IMR-90 (cell line): ENCODE results near the gene C2CD4D. TPM values are rescaled to one million over a fixed set of nuclear protein-coding genes. Genes with fewer than 3 reads are reported as not detected.

ENCODE experiments used
- ATAC-seq: fragments of 200-7000 bp; cut with Tn5 transposase; 2 replicates; pipeline ENCODE4 v1.9.1; 2020; ENCODE audit warnings: low read depth, mild to moderate bottlenecking, moderate library complexity
- BruUV-seq: library from RNA; stranded (reverse); fragments of 400-500 nt; replicated peaks from 2 replicates; lab custom pipeline; 2021; lab: Mats Ljungman, UMichigan
- CTCF ChIA-PET: fragments of 300-600 bp; formaldehyde crosslinking; extraction: SDS; loops from one replicate; lab custom pipeline; 2021; ENCODE audit warnings: antibody characterized with exemption; lab: Yijun Ruan, JAX
- POLR2A ChIA-PET: fragments of 300-600 bp; sonication (Branson Sonifier 250); formaldehyde crosslinking; loops from one replicate; lab custom pipeline; 2022; ENCODE audit warnings: antibody characterized with exemption; ENCODE audit not compliant: unreplicated experiment; lab: Charles Lee
- DNase-seq: peaks from one replicate; pipeline ENCODE4 v3.0.0; 2013
- H2AFZ ChIP-seq: replicated peaks from 2 replicates; pipeline ENCODE3; 2013; ENCODE audit warnings: low read length, mild to moderate bottlenecking; ENCODE audit not compliant: poor library complexity
- H2AK5ac ChIP-seq: 2 replicates; pipeline ENCODE4 v1.6.1; 2013; ENCODE audit warnings: low read depth, low read length, inconsistent platforms
- H2AK9ac ChIP-seq: replicated peaks from 2 replicates; pipeline ENCODE3; 2013; ENCODE audit warnings: mild to moderate bottlenecking, low read depth, low read length, moderate library complexity; ENCODE audit not compliant: poor library complexity
- H2BK120ac ChIP-seq: 2 replicates; pipeline ENCODE4 v1.6.1; 2013; ENCODE audit warnings: low read depth, low read length, inconsistent platforms
- H2BK15ac ChIP-seq: 3 replicates; pipeline ENCODE4 v1.6.1; 2013; ENCODE audit warnings: low read depth, low read length, inconsistent platforms
- H2BK20ac ChIP-seq: 2 replicates; pipeline ENCODE4 v1.6.1; 2013; ENCODE audit warnings: low read depth, mild to moderate bottlenecking, inconsistent platforms, low read length, moderate library complexity
- H2BK5ac ChIP-seq: 2 replicates; pipeline ENCODE4 v1.6.1; 2013; ENCODE audit warnings: mild to moderate bottlenecking, low read depth, low read length, inconsistent platforms; ENCODE audit not compliant: poor library complexity, severe bottlenecking
- H3K14ac ChIP-seq: replicated peaks from 2 replicates; pipeline ENCODE4 v1.6.1; 2013; ENCODE audit warnings: low read depth, low read length, inconsistent platforms
- H3K18ac ChIP-seq: 2 replicates; pipeline ENCODE4 v1.6.1; 2013; ENCODE audit warnings: low read depth, low read length, control low read depth
- H3K23ac ChIP-seq: 2 replicates; pipeline ENCODE4 v1.6.1; 2013; ENCODE audit warnings: low read depth, low read length, inconsistent platforms
- H3K27ac ChIP-seq: 2 replicates; pipeline ENCODE4 v1.5.1; 2013; ENCODE audit warnings: mild to moderate bottlenecking, control low read depth, low read length; ENCODE audit not compliant: insufficient read depth
- H3K27me3 ChIP-seq: 2 replicates; pipeline ENCODE4 v1.6.1; 2013; ENCODE audit warnings: low read length; ENCODE audit not compliant: control insufficient read depth, insufficient read depth
- H3K36me3 ChIP-seq: 2 replicates; pipeline ENCODE4 v1.6.1; 2013; ENCODE audit warnings: low read length, mixed read lengths; ENCODE audit not compliant: control insufficient read depth, insufficient read depth
- H3K4ac ChIP-seq: 2 replicates; pipeline ENCODE4 v1.6.1; 2013; ENCODE audit warnings: low read depth, low read length, inconsistent platforms
- H3K4me1 ChIP-seq: 2 replicates; pipeline ENCODE4 v1.6.1; 2013; ENCODE audit warnings: low read length, mixed read lengths; ENCODE audit not compliant: control insufficient read depth, insufficient read depth
- H3K4me2 ChIP-seq: 2 replicates; pipeline ENCODE4 v1.6.1; 2013; ENCODE audit warnings: low read depth, mild to moderate bottlenecking, control low read depth, low read length, moderate library complexity
- H3K4me3 ChIP-seq: 2 replicates; pipeline ENCODE4 v1.5.1; 2013; ENCODE audit warnings: low read depth, mild to moderate bottlenecking, control low read depth, low read length, moderate library complexity; ENCODE audit not compliant: insufficient read depth
- H3K56ac ChIP-seq: 2 replicates; pipeline ENCODE4 v1.6.1; 2013; ENCODE audit warnings: low read length, inconsistent platforms; ENCODE audit not compliant: insufficient read depth; ENCODE audit errors: extremely low read depth
- H3K79me1 ChIP-seq, 2 experiments: 2 replicates each; pipeline ENCODE4 v1.6.1; 2013; ENCODE audit warnings: low read length in 2 of 2, inconsistent platforms in 1 of 2, low read depth in 1 of 2
- H3K9ac ChIP-seq: 2 replicates; pipeline ENCODE4 v1.6.1; 2013; ENCODE audit warnings: low read depth, low read length, control low read depth
- H3K9me1 ChIP-seq: 2 replicates; pipeline ENCODE4 v1.6.1; 2013; ENCODE audit warnings: low read length, inconsistent platforms; ENCODE audit not compliant: insufficient read depth
- H3K9me3 ChIP-seq: 2 replicates; pipeline ENCODE4 v1.6.1; 2013; ENCODE audit warnings: low read length; ENCODE audit not compliant: control insufficient read depth, insufficient read depth
- H4K20me1 ChIP-seq: 2 replicates; pipeline ENCODE4 v1.6.1; 2013; ENCODE audit warnings: low read length, inconsistent platforms; ENCODE audit not compliant: insufficient read depth
- H4K5ac ChIP-seq: 2 replicates; pipeline ENCODE4 v1.6.1; 2013; ENCODE audit warnings: mild to moderate bottlenecking, low read depth, low read length, control low read depth
- H4K8ac ChIP-seq, 2 experiments: 2 replicates each; pipeline ENCODE4 v1.6.1; 2013; ENCODE audit warnings: low read depth in 2 of 2, low read length in 2 of 2, control low read depth in 1 of 2, inconsistent platforms in 1 of 2
- H4K91ac ChIP-seq: 2 replicates; pipeline ENCODE4 v1.6.1; 2013; ENCODE audit warnings: low read depth, low read length, inconsistent platforms; ENCODE audit not compliant: insufficient read depth
- BHLHE40 ChIP-seq: fragments of 150-350 bp; IDR thresholded peaks from 2 replicates; pipeline ENCODE4 v1.6.1; 2016; ENCODE audit warnings: mild to moderate bottlenecking, low read depth, low read length
- CEBPB ChIP-seq: IDR thresholded peaks from 2 replicates; pipeline ENCODE4 v1.6.1; 2012; ENCODE audit warnings: low read depth, low read length, improper control_type of control experiment
- FOS ChIP-seq: fragments of 150-350 bp; IDR thresholded peaks from 2 replicates; pipeline ENCODE4 v1.6.1; 2016; ENCODE audit warnings: low read depth, low read length
- POLR2A ChIP-seq: IDR thresholded peaks from 2 replicates; pipeline ENCODE4 v1.6.1; 2012; ENCODE audit warnings: mild to moderate bottlenecking, low read depth, low read length
- RCOR1 ChIP-seq: IDR thresholded peaks from 2 replicates; pipeline ENCODE4 v1.6.1; 2012; ENCODE audit warnings: mild to moderate bottlenecking, low read length, improper control_type of control experiment; ENCODE audit not compliant: insufficient replicate concordance
- SMC3 ChIP-seq: fragments of 150-350 bp; IDR thresholded peaks from 2 replicates; pipeline ENCODE4 v1.6.1; 2016; ENCODE audit warnings: low read depth, mild to moderate bottlenecking, antibody characterized with exemption, low read length, moderate library complexity
- WGBS, 2 experiments: methylation state at CpG; one replicate each; pipeline versions ENCODE4 v1.1.5 to v1.1.7; 2013; ENCODE audit warnings: missing lambda C conversion rate in 2 of 2; ENCODE audit not compliant: insufficient read length in 1 of 2; ENCODE audit errors: extremely low coverage in 2 of 2; 5-methylcytosine and 5-hydroxymethylcytosine counted together
- dilution Hi-C: fragments of 300-500 bp; cut with HindIII; formaldehyde crosslinking; loops from one replicate; pipeline ENCODE4 v1.14.3; 2018; ENCODE audit warnings: low sequenced_read_pairs; ENCODE audit not compliant: unreplicated experiment
- in situ Hi-C: fragments of 300-500 bp; cut with MboI; formaldehyde crosslinking; loops from 3 replicates; pipeline ENCODE4 v1.14.3; 2019; ENCODE audit warnings: low sequenced_read_pairs, inconsistent platforms, mixed read lengths
- intact Hi-C: fragments of 100-400 bp; cut with micrococcal nuclease; formaldehyde crosslinking; loops from 2 replicates; pipeline ENCODE4 v1.10.0; 2022
- polyA plus RNA-seq, 3 experiments: library from polyadenylated mRNA; depleted of rRNA; stranded (reverse); fragments of >200 nt; gene quantifications; 2 replicates each; pipeline ENCODE4 v1.2.3, GENCODE V29; 2012; ENCODE audit warnings: low replicate concordance in 1 of 3
- total RNA-seq: library from RNA; depleted of rRNA; stranded (reverse); fragments of >200 nt; gene quantifications from 2 replicates; pipeline ENCODE4 v1.2.3, GENCODE V29; 2012
- TF ChIP-seq, protein P1 (sequence below): fragments of 150-350 bp; IDR thresholded peaks from 2 replicates; pipeline ENCODE4 v1.6.1; 2017; ENCODE audit warnings: mild to moderate bottlenecking, antibody characterized with exemption, low read length, low read depth
- TF ChIP-seq, protein P2 (sequence below): fragments of 150-350 bp; IDR thresholded peaks from 2 replicates; pipeline ENCODE4 v1.6.1; 2016; ENCODE audit warnings: low read depth, mild to moderate bottlenecking, low read length, moderate library complexity, borderline replicate concordance

C2CD4D gene
- total and polyA plus RNA-seq, 2 of the 4 experiments (the other 2 are of a cell fraction), result not detected

GRCh38 chr1:151838222-151839081 lies 1.2 kb downstream of the C2CD4D start:
- Histone ChIP-seq H4K8ac (no peak overlapping the region), H4K91ac (no peak overlapping the region), H3K79me1 (no peaks in the 10 kb centered on the region), H3K4me2 (peak overlapping the region; percentile 16; the same call in 1 of the 2 replicates), H3K9me3 (no peaks in the 10 kb centered on the region), H3K14ac (no peak overlapping the region), H2BK5ac (no peak overlapping the region), H3K9ac (no peak overlapping the region), H2BK120ac (no peak overlapping the region), H3K4ac (no peak overlapping the region), H3K27ac (no peak overlapping the region), H2BK20ac (no peak overlapping the region), H3K9me1 (no peaks in the 10 kb centered on the region), H2AK5ac (no peak overlapping the region), H2BK15ac (no peak overlapping the region), H3K27me3 (peaks cover 61% of the 10 kb centered on the region), H3K4me3 (peak overlapping the region; percentile 36), H2AK9ac (no peak overlapping the region), H3K4me1 (no peaks in the 10 kb centered on the region; the same call in 1 of the 2 replicates), H3K18ac (no peak overlapping the region), H2AFZ (peak overlapping the region; percentile 86), H3K36me3 (no peaks in the 10 kb centered on the region), H3K56ac (no peak overlapping the region), H4K20me1 (no peaks in the 10 kb centered on the region), H3K23ac (no peak overlapping the region), H4K5ac (no peak overlapping the region)
- BruUV-seq, result no TSS peak
- CTCF ChIA-PET, result no interaction called here
- TF ChIP-seq CEBPB (no peak), BHLHE40 (0 out of 2 replicates have a peak, but pooled peaks have one; percentile 17), SMC3 (no peak), FOS (no peak), POLR2A (no peak), RCOR1 (no peak)
- TF ChIP-seq, protein P1, sequence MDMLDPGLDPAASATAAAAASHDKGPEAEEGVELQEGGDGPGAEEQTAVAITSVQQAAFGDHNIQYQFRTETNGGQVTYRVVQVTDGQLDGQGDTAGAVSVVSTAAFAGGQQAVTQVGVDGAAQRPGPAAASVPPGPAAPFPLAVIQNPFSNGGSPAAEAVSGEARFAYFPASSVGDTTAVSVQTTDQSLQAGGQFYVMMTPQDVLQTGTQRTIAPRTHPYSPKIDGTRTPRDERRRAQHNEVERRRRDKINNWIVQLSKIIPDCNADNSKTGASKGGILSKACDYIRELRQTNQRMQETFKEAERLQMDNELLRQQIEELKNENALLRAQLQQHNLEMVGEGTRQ, result no peak
- TF ChIP-seq, protein P2, sequence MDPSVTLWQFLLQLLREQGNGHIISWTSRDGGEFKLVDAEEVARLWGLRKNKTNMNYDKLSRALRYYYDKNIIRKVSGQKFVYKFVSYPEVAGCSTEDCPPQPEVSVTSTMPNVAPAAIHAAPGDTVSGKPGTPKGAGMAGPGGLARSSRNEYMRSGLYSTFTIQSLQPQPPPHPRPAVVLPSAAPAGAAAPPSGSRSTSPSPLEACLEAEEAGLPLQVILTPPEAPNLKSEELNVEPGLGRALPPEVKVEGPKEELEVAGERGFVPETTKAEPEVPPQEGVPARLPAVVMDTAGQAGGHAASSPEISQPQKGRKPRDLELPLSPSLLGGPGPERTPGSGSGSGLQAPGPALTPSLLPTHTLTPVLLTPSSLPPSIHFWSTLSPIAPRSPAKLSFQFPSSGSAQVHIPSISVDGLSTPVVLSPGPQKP, result no peak
- POLR2A ChIA-PET, result no interaction called here
- intact Hi-C loops (loop anchor here (5.0 to 10.0 kb wide), 2 partner anchors 76 to 294 kb away; partner anchors contain the start of genes MRPL9 and TUFT1), in situ Hi-C loops (no loop called here), dilution Hi-C loops (no loop called here)
- ATAC-seq (peak; percentile 85), DNase-seq (peak; percentile 10)
- 2% methylated on average over 66 of the region's 117 CpGs; no CpG with 5 or more reads in 1 of the 2 experiments for WGBS, 2 experiments
